Effector memory CD8-positive, alpha-beta T cell (primary cell): ENCODE results near the gene LRP1B.

Source experiments
- ATAC-seq: fragments of 150-1000 bp; cut with Tn5 transposase; replicated peaks from 2 replicates; pipeline ENCODE4 v1.10.0; 2021; ENCODE audit warnings: mild to moderate bottlenecking, moderate library complexity
- DNase-seq, 3 experiments: peaks; one replicate each; pipeline ENCODE4 v3.0.0; 2021
- H3K27ac Mint-ChIP-seq, 2 donors: one replicate each; pipeline ENCODE4 v1.8.0; 2022; ENCODE audit warnings: mild to moderate bottlenecking in 2 of 2, mixed read lengths in 2 of 2, moderate library complexity in 2 of 2
- H3K27me3 Mint-ChIP-seq, 2 donors: one replicate each; pipeline ENCODE4 v1.8.0; 2022; ENCODE audit warnings: mixed read lengths in 2 of 2
- H3K36me3 Mint-ChIP-seq: one replicate; pipeline ENCODE4 v1.8.0; 2022; ENCODE audit warnings: mild to moderate bottlenecking, moderate library complexity, mixed read lengths; ENCODE audit not compliant: insufficient read depth
- H3K4me1 Mint-ChIP-seq, 2 donors: one replicate each; pipeline ENCODE4 v1.8.0; 2022; ENCODE audit warnings: low read depth in 2 of 2, mixed read lengths in 2 of 2
- H3K4me3 Mint-ChIP-seq, 2 donors: one replicate each; pipeline ENCODE4 v1.8.0; 2022; ENCODE audit warnings: mild to moderate bottlenecking in 2 of 2, mixed read lengths in 2 of 2, moderate library complexity in 2 of 2
- H3K9me3 Mint-ChIP-seq, 2 donors: one replicate each; pipeline ENCODE4 v1.8.0; 2022; ENCODE audit warnings: mixed read lengths in 2 of 2

Gene LRP1B

DNA sequence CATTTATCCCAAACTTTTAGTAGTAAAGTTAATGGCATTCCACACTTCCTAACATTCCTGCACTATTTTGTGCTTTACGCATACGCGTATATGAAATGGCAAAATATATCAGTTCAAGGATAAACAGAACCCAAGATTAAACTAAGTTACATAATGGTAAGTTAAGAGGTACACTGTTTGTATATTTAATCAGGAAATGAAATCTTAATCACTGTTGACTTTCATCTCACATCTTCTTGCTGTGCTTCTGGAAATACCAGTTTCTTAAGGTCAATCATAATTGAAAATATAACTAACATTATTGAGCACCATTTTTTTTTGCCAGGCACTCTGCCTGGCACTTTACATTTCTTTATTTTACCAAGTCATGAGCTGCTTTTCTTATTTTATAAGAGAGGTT is 565.2 kb downstream of the LRP1B start:
- ATAC-seq, result no peak
- Mint-ChIP-seq H3K9me3 (peaks cover 0 to 3% of the 10 kb centered on the region in 2 donors), H3K27me3 (no peaks in the 10 kb centered on the region), H3K4me3 (no peak overlapping the region), H3K36me3 (no peaks in the 10 kb centered on the region), H3K27ac (no peak overlapping the region), H3K4me1 (no peaks in the 10 kb centered on the region)
- no peak for DNase-seq

- no peak for ATAC-seq
- DNase-seq, result no peak
- Mint-ChIP-seq H3K9me3 (peaks cover 0 to 2% of the 10 kb centered on the region in 2 donors), H3K4me1 (no peaks in the 10 kb centered on the region), H3K4me3 (no peak overlapping the region), H3K27ac (no peak overlapping the region), H3K36me3 (no peaks in the 10 kb centered on the region), H3K27me3 (no peaks in the 10 kb centered on the region)
Observed at GRCh38 chr2:141560723-141561122, 570.1 kb downstream of the LRP1B start.

GRCh38 chr2:141557329-141558095 is 573.3 kb downstream of the LRP1B start:
- Mint-ChIP-seq H3K9me3 (peaks cover 5 to 8% of the 10 kb centered on the region in 2 donors), H3K4me1 (no peaks in the 10 kb centered on the region), H3K27me3 (no peaks in the 10 kb centered on the region), H3K4me3 (no peak overlapping the region), H3K36me3 (no peaks in the 10 kb centered on the region), H3K27ac (no peak overlapping the region)
- ATAC-seq (no peak), DNase-seq (no peak)

GRCh38 chr2:141555876-141556470 is 574.8 kb downstream of the LRP1B start:
- Mint-ChIP-seq H3K4me1 (no peaks in the 10 kb centered on the region), H3K27ac (no peak overlapping the region)
- no peak for ATAC-seq

DNA sequence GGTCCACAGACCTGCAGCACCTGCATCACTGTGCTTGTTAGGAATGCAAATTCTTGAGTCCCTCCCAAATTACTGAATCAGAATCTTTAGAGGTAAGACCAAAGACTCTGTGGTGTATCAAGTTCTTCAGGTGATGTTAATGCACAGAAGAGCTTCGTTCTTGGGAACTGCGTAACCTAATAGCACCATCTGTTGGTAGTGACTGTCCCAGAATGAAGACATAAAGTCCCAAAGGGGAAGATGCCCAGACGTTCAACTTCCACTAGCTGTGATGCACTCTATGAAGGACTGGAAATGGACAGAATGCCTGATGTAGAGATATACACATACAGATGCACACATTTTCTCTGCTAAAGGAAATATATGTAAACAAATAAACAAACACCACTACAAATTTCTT is 576.0 kb downstream of the LRP1B start:
- ATAC-seq, result peak; percentile 45
- DNase-seq, result no peak
- H3K27me3 Mint-ChIP-seq, result no peaks in the 10 kb centered on the region

More at GRCh38 chr2:141555876-141556470, 574.8 kb downstream of the LRP1B start:
- no peak overlapping the region for H3K4me3 Mint-ChIP-seq
- H3K36me3 Mint-ChIP-seq, result no peaks in the 10 kb centered on the region
- H3K27me3 Mint-ChIP-seq, result no peaks in the 10 kb centered on the region
- no peak for DNase-seq
- H3K9me3 Mint-ChIP-seq, result peaks cover 5 to 9% of the 10 kb centered on the region in 2 donors

DNA sequence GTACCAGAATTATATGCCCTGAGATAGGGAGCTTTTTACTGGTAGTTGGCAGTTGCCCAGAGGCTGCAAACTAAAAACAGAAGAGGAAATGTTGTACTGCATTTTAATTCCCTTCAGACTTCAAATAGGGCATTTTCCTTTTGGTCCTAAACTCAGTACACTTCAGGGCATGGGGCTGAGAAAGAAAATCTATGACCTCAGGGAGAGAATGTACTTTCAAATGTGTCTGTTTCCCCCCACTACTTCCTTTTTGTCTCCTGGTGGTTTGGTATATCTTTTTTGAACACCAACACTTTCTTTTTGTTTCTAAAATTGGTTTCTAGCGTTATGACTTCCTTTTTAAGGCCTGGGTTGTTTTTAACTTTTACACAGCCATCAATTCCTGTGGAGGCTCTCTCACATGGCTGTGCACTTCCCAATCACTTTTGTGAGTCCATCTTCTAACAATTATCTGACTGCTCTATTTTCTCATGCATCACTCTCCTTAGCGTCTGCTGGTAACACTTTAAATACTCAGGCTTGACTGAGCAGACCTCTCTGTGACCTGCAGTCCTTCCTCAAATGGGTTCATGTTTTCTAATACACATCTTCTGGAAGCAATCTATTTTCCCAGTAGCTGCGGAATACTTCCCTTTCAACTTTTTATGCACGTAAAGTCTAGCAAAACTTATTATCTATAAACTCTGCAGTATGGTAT is 596.0 kb downstream of the LRP1B start:
- ATAC-seq, result no peak
- H3K4me1 Mint-ChIP-seq, result peaks cover 0 to 7% of the 10 kb centered on the region in 2 donors
- peaks cover 4 to 9% of the 10 kb centered on the region in 2 donors for H3K9me3 Mint-ChIP-seq
- H3K36me3 Mint-ChIP-seq, result no peaks in the 10 kb centered on the region
- no peak overlapping the region for H3K4me3 Mint-ChIP-seq
- no peak for DNase-seq
- H3K27me3 Mint-ChIP-seq, result no peaks in the 10 kb centered on the region
- H3K27ac Mint-ChIP-seq, result no peak overlapping the region

More for the DNA sequence above, 576.0 kb downstream of the LRP1B start:
- no peaks in the 10 kb centered on the region for H3K4me1 Mint-ChIP-seq
- peaks cover 5 to 9% of the 10 kb centered on the region in 2 donors for H3K9me3 Mint-ChIP-seq
- H3K27ac Mint-ChIP-seq, result no peak overlapping the region
- no peak overlapping the region for H3K4me3 Mint-ChIP-seq
- no peaks in the 10 kb centered on the region for H3K36me3 Mint-ChIP-seq

DNA sequence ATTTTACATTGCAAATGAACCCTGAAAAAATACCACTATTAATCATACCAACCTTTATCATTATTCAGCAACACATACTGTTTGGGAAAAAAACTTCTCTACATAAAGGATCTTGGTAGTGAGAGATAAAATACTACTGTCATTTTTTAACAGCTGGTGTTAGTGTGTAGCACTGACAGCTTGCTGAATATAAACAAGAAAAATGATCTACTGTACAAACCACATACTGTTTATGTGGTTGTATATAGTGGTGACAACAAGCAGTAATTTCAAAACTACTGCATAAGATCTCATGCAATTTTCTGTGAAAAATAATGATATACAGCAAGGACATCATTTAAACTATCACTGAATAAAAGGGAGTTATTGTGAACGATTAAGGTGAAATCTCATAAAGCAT is 601.2 kb downstream of the LRP1B start:
- no peak overlapping the region for H3K27ac Mint-ChIP-seq
- H3K27me3 Mint-ChIP-seq, result no peaks in the 10 kb centered on the region
- ATAC-seq (no peak), DNase-seq (no peak)
- no peak overlapping the region for H3K4me3 Mint-ChIP-seq
- no peaks in the 10 kb centered on the region for H3K36me3 Mint-ChIP-seq
- peaks cover 2 to 9% of the 10 kb centered on the region in 2 donors for H3K9me3 Mint-ChIP-seq
- peaks cover 0 to 3% of the 10 kb centered on the region in 2 donors for H3K4me1 Mint-ChIP-seq

- H3K9me3 Mint-ChIP-seq, result peaks cover 4 to 7% of the 10 kb centered on the region in 2 donors
Observed at GRCh38 chr2:141528990-141529389, 601.8 kb downstream of the LRP1B start.

DNA sequence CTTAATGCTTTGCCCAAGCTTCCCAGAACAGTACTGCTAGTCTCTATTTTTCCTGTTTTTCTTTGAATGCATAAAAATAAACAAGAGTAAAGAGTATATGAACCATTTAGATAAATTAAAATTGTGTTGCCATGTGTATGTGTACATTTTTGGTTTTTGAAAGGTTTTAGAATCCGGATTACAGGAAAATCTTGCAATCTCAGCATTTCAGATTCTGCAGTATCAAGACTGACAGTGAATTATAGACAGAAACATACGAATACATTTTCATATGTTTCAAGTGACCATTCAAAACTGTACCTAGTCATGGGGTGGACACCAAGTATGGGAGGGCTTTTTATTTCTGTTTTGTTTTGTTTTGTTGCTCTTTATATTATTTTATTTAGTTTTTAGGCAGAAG is 604.1 kb downstream of the LRP1B start:
- Mint-ChIP-seq H3K27ac (no peak overlapping the region), H3K36me3 (no peaks in the 10 kb centered on the region)
- ATAC-seq, result no peak

More at GRCh38 chr2:141528990-141529389, 601.8 kb downstream of the LRP1B start:
- Mint-ChIP-seq H3K36me3 (no peaks in the 10 kb centered on the region), H3K27ac (no peak overlapping the region), H3K4me1 (peaks cover 0 to 3% of the 10 kb centered on the region in 2 donors), H3K4me3 (no peak overlapping the region), H3K27me3 (no peaks in the 10 kb centered on the region)
- ATAC-seq, result no peak
- no peak for DNase-seq

GRCh38 chr2:141524777-141525176 is 606.0 kb downstream of the LRP1B start:
- no peak overlapping the region for H3K4me3 Mint-ChIP-seq
- ATAC-seq (no peak), DNase-seq (no peak)
- H3K27ac Mint-ChIP-seq, result no peak overlapping the region
- H3K9me3 Mint-ChIP-seq, result peaks cover 6 to 8% of the 10 kb centered on the region in 2 donors
- H3K27me3 Mint-ChIP-seq, result no peaks in the 10 kb centered on the region
- H3K36me3 Mint-ChIP-seq, result no peaks in the 10 kb centered on the region
- H3K4me1 Mint-ChIP-seq, result no peaks in the 10 kb centered on the region

More for the DNA sequence above, 604.1 kb downstream of the LRP1B start:
- Mint-ChIP-seq H3K9me3 (peaks cover 6 to 8% of the 10 kb centered on the region in 2 donors), H3K4me1 (no peaks in the 10 kb centered on the region), H3K4me3 (no peak overlapping the region), H3K27me3 (no peaks in the 10 kb centered on the region)
- DNase-seq, result no peak

GRCh38 chr2:141523199-141523598 is 607.6 kb downstream of the LRP1B start:
- H3K4me1 Mint-ChIP-seq, result no peaks in the 10 kb centered on the region
- H3K27ac Mint-ChIP-seq, result no peak overlapping the region
- H3K9me3 Mint-ChIP-seq, result peaks cover 6 to 8% of the 10 kb centered on the region in 2 donors
- ATAC-seq (no peak), DNase-seq (no peak)
- H3K27me3 Mint-ChIP-seq, result no peaks in the 10 kb centered on the region
- no peaks in the 10 kb centered on the region for H3K36me3 Mint-ChIP-seq
- no peak overlapping the region for H3K4me3 Mint-ChIP-seq

- Mint-ChIP-seq H3K36me3 (no peaks in the 10 kb centered on the region), H3K27me3 (no peaks in the 10 kb centered on the region), H3K4me3 (no peak overlapping the region), H3K27ac (no peak overlapping the region), H3K9me3 (peaks cover 6 to 8% of the 10 kb centered on the region in 2 donors), H3K4me1 (no peaks in the 10 kb centered on the region)
- DNase-seq (no peak), ATAC-seq (no peak)
Observed at GRCh38 chr2:141522702-141523101, 608.1 kb downstream of the LRP1B start.

- peaks cover 6 to 8% of the 10 kb centered on the region in 2 donors for H3K9me3 Mint-ChIP-seq
- no peaks in the 10 kb centered on the region for H3K27me3 Mint-ChIP-seq
- DNase-seq (no peak), ATAC-seq (no peak)
- H3K36me3 Mint-ChIP-seq, result no peaks in the 10 kb centered on the region
- H3K4me3 Mint-ChIP-seq, result no peak overlapping the region
- no peaks in the 10 kb centered on the region for H3K4me1 Mint-ChIP-seq
- no peak overlapping the region for H3K27ac Mint-ChIP-seq
Observed at GRCh38 chr2:141522048-141522447, 608.8 kb downstream of the LRP1B start.
